Retinal pigment epithelial cell (primary cell): Measurements from ENCODE around the gene ABI3.

Experiments used
- DNase-seq: peaks from one replicate; pipeline ENCODE4 v3.0.0-alpha.2; 2010; ENCODE audit warnings: low read depth
- H3K4me3 ChIP-seq: 2 replicates; pipeline ENCODE4 v1.5.1; 2011; ENCODE audit warnings: mild to moderate bottlenecking, low read length, control low read depth, moderate library complexity
- TF ChIP-seq, protein P1 (sequence below): conservative IDR thresholded peaks from 2 replicates; pipeline ENCODE4 v1.5.1; 2011; ENCODE audit warnings: low read depth, low read length, control low read depth, inconsistent platforms

ABI3 gene

GRCh38 chr17:49269356-49269755 lies 58.8 kb downstream of the ABI3 start:
- TF ChIP-seq, protein P1, sequence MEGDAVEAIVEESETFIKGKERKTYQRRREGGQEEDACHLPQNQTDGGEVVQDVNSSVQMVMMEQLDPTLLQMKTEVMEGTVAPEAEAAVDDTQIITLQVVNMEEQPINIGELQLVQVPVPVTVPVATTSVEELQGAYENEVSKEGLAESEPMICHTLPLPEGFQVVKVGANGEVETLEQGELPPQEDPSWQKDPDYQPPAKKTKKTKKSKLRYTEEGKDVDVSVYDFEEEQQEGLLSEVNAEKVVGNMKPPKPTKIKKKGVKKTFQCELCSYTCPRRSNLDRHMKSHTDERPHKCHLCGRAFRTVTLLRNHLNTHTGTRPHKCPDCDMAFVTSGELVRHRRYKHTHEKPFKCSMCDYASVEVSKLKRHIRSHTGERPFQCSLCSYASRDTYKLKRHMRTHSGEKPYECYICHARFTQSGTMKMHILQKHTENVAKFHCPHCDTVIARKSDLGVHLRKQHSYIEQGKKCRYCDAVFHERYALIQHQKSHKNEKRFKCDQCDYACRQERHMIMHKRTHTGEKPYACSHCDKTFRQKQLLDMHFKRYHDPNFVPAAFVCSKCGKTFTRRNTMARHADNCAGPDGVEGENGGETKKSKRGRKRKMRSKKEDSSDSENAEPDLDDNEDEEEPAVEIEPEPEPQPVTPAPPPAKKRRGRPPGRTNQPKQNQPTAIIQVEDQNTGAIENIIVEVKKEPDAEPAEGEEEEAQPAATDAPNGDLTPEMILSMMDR: no peak
- DNase-seq: no peak
- H3K4me3 ChIP-seq: no peak overlapping the region
